WTC11 (cell line): ENCODE results near the gene RTBDN. TPM values are rescaled to one million over a fixed set of nuclear protein-coding genes. Genes with fewer than 3 reads are reported as not detected.

Source experiments
- ATAC-seq: fragments of 200-7000 bp; cut with Tn5 transposase; 2 replicates; pipeline ENCODE4 v1.10.0; 2021; ENCODE audit warnings: mild to moderate bottlenecking, moderate library complexity
- CTCF ChIA-PET: fragments of 300-600 bp; sonication (Branson Sonifier 250); formaldehyde crosslinking; loops from one replicate; lab custom pipeline; 2021; ENCODE audit warnings: antibody characterized with exemption; lab: Charles Lee
- POLR2A ChIA-PET: fragments of 350-600 bp; sonication (Branson Sonifier 250); formaldehyde crosslinking; loops from one replicate; lab custom pipeline; 2021; ENCODE audit warnings: antibody characterized with exemption; lab: Charles Lee
- DNase-seq: peaks from one replicate; pipeline ENCODE4 v3.0.0; 2021; ENCODE audit warnings: low spot score
- H3K27ac Mint-ChIP-seq: 2 replicates; pipeline ENCODE4 v1.8.0; 2021; ENCODE audit warnings: mixed read lengths
- H3K27me3 Mint-ChIP-seq: 2 replicates; pipeline ENCODE4 v1.8.0; 2021; ENCODE audit warnings: low read depth, mild to moderate bottlenecking, moderate library complexity, mixed read lengths
- H3K36me3 Mint-ChIP-seq: 2 replicates; pipeline ENCODE4 v1.8.0; 2021; ENCODE audit warnings: mixed read lengths
- H3K4me1 Mint-ChIP-seq: 2 replicates; pipeline ENCODE4 v1.8.0; 2022; ENCODE audit warnings: mixed read lengths
- H3K4me3 Mint-ChIP-seq: 2 replicates; pipeline ENCODE4 v1.8.0; 2021; ENCODE audit warnings: mild to moderate bottlenecking, moderate library complexity, mixed read lengths
- H3K9me3 Mint-ChIP-seq: 2 replicates; pipeline ENCODE4 v1.8.0; 2021; ENCODE audit warnings: mixed read lengths
- ATF1 ChIP-seq: sonication (generic); formaldehyde crosslinking; IDR thresholded peaks from 2 replicates; pipeline ENCODE4 v1.8.1; 2023; ENCODE audit warnings: mild to moderate bottlenecking, moderate library complexity, missing genetic modification reagents
- CREM ChIP-seq: sonication (generic); formaldehyde crosslinking; IDR thresholded peaks from 2 replicates; pipeline ENCODE4 v1.8.1; 2022; ENCODE audit warnings: mild to moderate bottlenecking, missing genetic modification reagents, moderate library complexity
- ETV6 ChIP-seq: sonication (generic); formaldehyde crosslinking; IDR thresholded peaks from 2 replicates; pipeline ENCODE4 v1.8.1; 2022; ENCODE audit warnings: mild to moderate bottlenecking, missing genetic modification reagents
- FOXJ3 ChIP-seq: sonication (generic); formaldehyde crosslinking; IDR thresholded peaks from 2 replicates; pipeline ENCODE4 v1.9.0; 2021; ENCODE audit warnings: missing genetic modification reagents, mild to moderate bottlenecking, borderline replicate concordance
- FOXP1 ChIP-seq: sonication (generic); formaldehyde crosslinking; IDR thresholded peaks from 2 replicates; pipeline ENCODE4 v1.8.0; 2022; ENCODE audit warnings: missing genetic modification reagents, mild to moderate bottlenecking, moderate library complexity, borderline replicate concordance
- GABPB1 ChIP-seq: sonication (generic); formaldehyde crosslinking; IDR thresholded peaks from 2 replicates; pipeline ENCODE4 v1.8.1; 2023; ENCODE audit warnings: mild to moderate bottlenecking, missing genetic modification reagents
- GTF2I ChIP-seq: fragments of 250-450 bp; sonication (Bioruptor Pico); conservative IDR thresholded peaks from 2 replicates; pipeline ENCODE4 v1.4.0; 2021; ENCODE audit warnings: mild to moderate bottlenecking
- NFYB ChIP-seq: sonication (generic); formaldehyde crosslinking; conservative IDR thresholded peaks from 2 replicates; pipeline ENCODE4 v1.8.0; 2022; ENCODE audit warnings: low read depth, missing genetic modification reagents
- NR3C1 ChIP-seq: sonication (generic); formaldehyde crosslinking; conservative IDR thresholded peaks from 2 replicates; pipeline ENCODE4 v1.8.1; 2023; ENCODE audit warnings: low read depth, mild to moderate bottlenecking, missing genetic modification reagents
- PRRX2 ChIP-seq: fragments of 250-450 bp; sonication (Bioruptor Pico); IDR thresholded peaks from 2 replicates; pipeline ENCODE4 v1.8.0; 2021; ENCODE audit warnings: mild to moderate bottlenecking
- RELA ChIP-seq: sonication (generic); formaldehyde crosslinking; IDR thresholded peaks from 2 replicates; pipeline ENCODE4 v1.8.1; 2022; ENCODE audit warnings: missing genetic modification reagents, mild to moderate bottlenecking, borderline replicate concordance
- SOX15 ChIP-seq: fragments of 250-450 bp; sonication (Bioruptor Pico); IDR thresholded peaks from 2 replicates; pipeline ENCODE4 v1.9.0; 2021; ENCODE audit warnings: mild to moderate bottlenecking
- TCF7 ChIP-seq: sonication (generic); formaldehyde crosslinking; IDR thresholded peaks from 2 replicates; pipeline ENCODE4 v1.8.0; 2022; ENCODE audit warnings: mild to moderate bottlenecking, low read depth, missing genetic modification reagents, moderate library complexity
- ZNF121 ChIP-seq: sonication (generic); formaldehyde crosslinking; IDR thresholded peaks from 2 replicates; pipeline ENCODE4 v1.8.0; 2023; ENCODE audit warnings: missing genetic modification reagents
- ZNF219 ChIP-seq: sonication (generic); formaldehyde crosslinking; IDR thresholded peaks from 2 replicates; pipeline ENCODE4 v1.8.0; 2023; ENCODE audit warnings: missing genetic modification reagents, mild to moderate bottlenecking, borderline replicate concordance
- ZNF423 ChIP-seq: fragments of 250-450 bp; sonication (Bioruptor Pico); IDR thresholded peaks from 2 replicates; pipeline ENCODE4 v2.1.2; 2022; ENCODE audit warnings: mild to moderate bottlenecking, moderate library complexity
- total RNA-seq: library from RNA; stranded (reverse); gene quantifications from 3 replicates; pipeline ENCODE4 v1.2.3, GENCODE V29; 2021
- TF ChIP-seq, protein P1 (sequence below): sonication (generic); formaldehyde crosslinking; IDR thresholded peaks from 2 replicates; pipeline ENCODE4 v1.8.1; 2022; ENCODE audit warnings: low read depth, missing genetic modification reagents, borderline replicate concordance
- TF ChIP-seq, protein P2 (sequence below): sonication (generic); formaldehyde crosslinking; conservative IDR thresholded peaks from 2 replicates; pipeline ENCODE4 v1.8.1; 2023; ENCODE audit warnings: mild to moderate bottlenecking, low read depth, missing genetic modification reagents, moderate library complexity
- TF ChIP-seq, protein P3 (sequence below): sonication (generic); formaldehyde crosslinking; IDR thresholded peaks from 2 replicates; pipeline ENCODE4 v1.8.0; 2022; ENCODE audit warnings: mild to moderate bottlenecking, missing genetic modification reagents
- TF ChIP-seq, protein P4 (sequence below): sonication (generic); formaldehyde crosslinking; IDR thresholded peaks from 2 replicates; pipeline ENCODE4 v1.8.1; 2022; ENCODE audit warnings: missing genetic modification reagents, borderline replicate concordance

RTBDN gene
- total RNA-seq, 1 experiment from 2014 or later = 2.4 TPM

DNA sequence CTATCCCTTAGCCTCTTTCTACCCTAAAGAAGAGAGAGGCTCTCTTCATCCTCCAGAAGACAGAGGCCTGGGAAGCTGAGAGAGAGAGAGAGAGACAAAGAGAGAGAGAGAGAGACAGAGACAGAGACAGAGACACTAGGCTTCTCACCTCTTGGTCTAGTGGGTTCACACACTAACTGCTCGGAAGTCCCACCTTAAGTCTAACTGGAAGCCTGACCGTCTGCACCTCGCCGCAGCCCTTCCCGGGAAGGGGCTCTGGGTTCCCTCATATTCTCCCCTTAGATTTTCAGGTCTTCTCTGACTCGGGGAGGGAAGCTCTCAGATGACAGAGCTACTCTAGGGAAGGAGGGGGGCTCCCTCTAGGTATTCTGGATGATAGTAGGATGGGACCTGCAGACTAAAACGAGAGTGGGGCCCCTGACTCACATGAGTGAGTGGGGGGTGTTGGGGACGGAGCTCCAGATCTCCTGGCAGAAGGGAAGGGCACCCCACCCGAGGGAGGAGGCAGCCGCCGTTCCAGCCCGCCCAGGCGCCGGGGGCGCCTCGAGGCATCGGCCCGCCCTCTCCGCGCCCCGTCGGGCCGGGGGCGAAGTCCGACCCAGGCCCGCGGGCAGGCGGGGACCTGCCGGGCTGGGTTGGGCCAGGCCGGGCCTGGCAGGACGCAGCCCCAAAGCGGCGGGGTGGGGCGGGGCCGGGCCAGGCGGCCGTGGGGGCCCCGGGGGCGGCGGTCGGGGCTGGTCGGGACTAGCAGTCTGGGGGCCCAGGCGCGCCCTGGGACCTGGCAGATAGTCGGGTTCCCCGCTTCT lies 45.1 kb downstream of the RTBDN start:
- Mint-ChIP-seq H3K27me3 (peaks cover 27% of the 10 kb centered on the region), H3K4me1 (peaks cover 26% of the 10 kb centered on the region), H3K27ac (peak overlapping the region; percentile 63), H3K4me3 (peak overlapping the region; percentile 84), H3K36me3 (no peaks in the 10 kb centered on the region), H3K9me3 (no peaks in the 10 kb centered on the region)
- CTCF ChIA-PET = interaction anchor here (1.0 to 3.4 kb wide), 8 partner anchors 12 to 96 kb away, joined by 3 to 29 read pairs (median 8); partner anchors contain the start of gene HOOK2
- POLR2A ChIA-PET = interaction anchor here (1.4 to 1.7 kb wide), 3 partner anchors 11 to 23 kb away, joined by 3 to 5 read pairs (median 4); no protein-coding TSS in a partner anchor
- ATAC-seq (peak; percentile 7), DNase-seq (peak; percentile 37)
- TF ChIP-seq ZNF121 (CRISPR knock-in tag) (no peak), GTF2I (CRISPR knock-in tag) (peak; percentile 82; the same call in 1 of the 2 replicates)

DNA sequence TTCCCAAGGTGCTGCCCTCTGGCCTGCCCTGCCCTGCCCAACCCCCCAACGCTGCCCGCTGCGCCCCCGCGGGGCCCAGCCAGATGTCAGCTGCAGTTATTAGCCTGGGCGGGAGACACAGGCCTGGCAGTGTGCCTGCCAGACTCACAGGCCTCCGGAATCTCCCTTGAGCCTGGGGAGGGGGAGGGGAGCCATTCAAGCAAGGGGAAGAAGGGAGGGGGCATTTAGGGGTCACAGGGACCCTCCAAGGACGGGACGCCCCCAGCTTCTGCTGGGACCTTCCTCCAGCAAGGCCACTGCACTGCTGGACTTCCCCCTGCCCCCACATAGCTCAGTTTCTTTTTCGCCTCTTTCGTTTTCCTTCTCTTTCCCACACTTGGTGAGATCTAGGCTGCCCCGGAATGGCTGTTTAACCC lies 45.7 kb downstream of the RTBDN start:
- H3K4me1 Mint-ChIP-seq = peaks cover 23% of the 10 kb centered on the region
- H3K9me3 Mint-ChIP-seq = no peaks in the 10 kb centered on the region
- CTCF ChIA-PET = interaction anchor here (0.6 to 3.4 kb wide), 9 partner anchors 11 to 97 kb away, joined by 3 to 29 read pairs (median 7); partner anchors contain the start of gene HOOK2
- POLR2A ChIA-PET = interaction anchor here (1.4 to 1.7 kb wide), 3 partner anchors 11 to 23 kb away, joined by 3 to 5 read pairs (median 4); no protein-coding TSS in a partner anchor
- H3K27me3 Mint-ChIP-seq = peaks cover 24% of the 10 kb centered on the region
- no peak for ATAC-seq
- TF ChIP-seq TCF7 (CRISPR knock-in tag) (no peak), ZNF423 (peak; percentile 42; the same call in 1 of the 2 replicates), FOXJ3 (CRISPR knock-in tag) (no peak), FOXP1 (CRISPR knock-in tag) (no peak), CREM (CRISPR knock-in tag) (no peak), NFYB (CRISPR knock-in tag) (no peak), ZNF219 (CRISPR knock-in tag) (no peak)
- TF ChIP-seq, protein P1, sequence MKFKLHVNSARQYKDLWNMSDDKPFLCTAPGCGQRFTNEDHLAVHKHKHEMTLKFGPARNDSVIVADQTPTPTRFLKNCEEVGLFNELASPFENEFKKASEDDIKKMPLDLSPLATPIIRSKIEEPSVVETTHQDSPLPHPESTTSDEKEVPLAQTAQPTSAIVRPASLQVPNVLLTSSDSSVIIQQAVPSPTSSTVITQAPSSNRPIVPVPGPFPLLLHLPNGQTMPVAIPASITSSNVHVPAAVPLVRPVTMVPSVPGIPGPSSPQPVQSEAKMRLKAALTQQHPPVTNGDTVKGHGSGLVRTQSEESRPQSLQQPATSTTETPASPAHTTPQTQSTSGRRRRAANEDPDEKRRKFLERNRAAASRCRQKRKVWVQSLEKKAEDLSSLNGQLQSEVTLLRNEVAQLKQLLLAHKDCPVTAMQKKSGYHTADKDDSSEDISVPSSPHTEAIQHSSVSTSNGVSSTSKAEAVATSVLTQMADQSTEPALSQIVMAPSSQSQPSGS (CRISPR knock-in tag) = no peak
- TF ChIP-seq, all 79 proteins: peak for 1
- Mint-ChIP-seq H3K36me3 (no peaks in the 10 kb centered on the region), H3K4me3 (peak overlapping the region; percentile 78), H3K27ac (peak overlapping the region; percentile 63)
- peak; percentile 53 for DNase-seq

DNA sequence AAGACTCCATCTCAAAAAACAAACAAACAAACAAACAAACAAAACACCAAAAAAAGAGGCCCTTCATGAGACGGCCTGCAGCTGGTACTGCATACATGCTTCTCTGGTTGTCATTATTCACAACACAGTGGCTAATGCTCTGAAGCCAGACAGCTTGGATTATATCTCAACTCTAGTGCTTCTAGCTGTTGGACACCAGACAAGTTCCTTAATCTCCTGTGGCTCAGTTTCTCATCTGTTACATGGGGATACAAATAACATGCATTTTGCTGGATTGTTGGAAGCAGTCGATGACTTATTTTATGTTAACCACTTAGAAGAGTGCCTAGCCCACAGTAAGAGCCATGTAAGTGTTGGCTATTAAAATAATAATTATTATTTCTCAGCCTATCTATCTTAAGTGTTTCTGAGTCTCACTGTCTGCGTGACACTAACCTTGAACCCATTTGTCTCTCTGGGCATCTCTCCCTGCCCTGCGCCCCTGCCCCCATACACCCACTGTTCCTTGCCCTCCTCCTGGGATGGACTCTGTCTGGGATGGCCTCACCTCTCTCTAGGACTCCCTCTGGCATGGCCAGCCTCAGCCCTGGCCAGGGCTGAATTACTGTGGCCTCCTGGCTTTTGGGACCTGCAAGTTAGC lies 46.2 kb downstream of the RTBDN start:
- DNase-seq (no peak), ATAC-seq (no peak)
- POLR2A ChIA-PET = interaction anchor here (1.3 to 1.7 kb wide), 4 partner anchors 10 to 22 kb away, joined by 3 to 5 read pairs (median 4); no protein-coding TSS in a partner anchor
- TF ChIP-seq RELA (CRISPR knock-in tag) (no peak), ATF1 (CRISPR knock-in tag) (no peak)
- CTCF ChIA-PET = interaction anchor here (0.6 to 3.4 kb wide), 10 partner anchors 8 to 97 kb away, joined by 3 to 29 read pairs (median 6); partner anchors contain the start of gene HOOK2
- Mint-ChIP-seq H3K27me3 (peaks cover 22% of the 10 kb centered on the region), H3K4me1 (peaks cover 25% of the 10 kb centered on the region), H3K27ac (no peak overlapping the region), H3K36me3 (no peaks in the 10 kb centered on the region), H3K9me3 (no peaks in the 10 kb centered on the region), H3K4me3 (no peak overlapping the region; the same call in 1 of the 2 replicates)

DNA sequence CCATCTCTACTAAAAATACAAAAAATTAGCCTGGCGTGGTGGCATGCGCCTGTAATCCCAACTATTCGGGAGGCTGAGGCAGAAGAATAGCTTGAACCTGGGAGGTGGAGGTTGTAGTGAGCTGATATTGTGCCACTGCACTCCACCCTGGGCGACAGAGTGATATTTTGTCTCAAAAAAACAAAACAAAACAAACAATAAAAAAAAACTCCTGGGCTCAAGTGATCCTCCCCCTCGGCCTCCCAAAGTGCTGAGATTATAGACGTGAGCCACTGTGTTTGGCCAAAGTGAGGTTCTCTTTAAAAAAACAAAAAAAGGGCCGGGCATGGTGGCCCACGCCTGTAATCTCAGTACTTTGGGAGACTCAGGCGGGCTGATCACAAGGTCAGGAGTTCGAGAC lies 46.9 kb downstream of the RTBDN start:
- no peak for DNase-seq
- Mint-ChIP-seq H3K27ac (no peak overlapping the region), H3K36me3 (no peaks in the 10 kb centered on the region), H3K27me3 (peaks cover 15% of the 10 kb centered on the region), H3K9me3 (no peaks in the 10 kb centered on the region), H3K4me1 (peaks cover 24% of the 10 kb centered on the region), H3K4me3 (no peak overlapping the region)
- CTCF ChIA-PET = interaction anchor here (1.0 to 3.4 kb wide), 4 partner anchors 9 to 64 kb away, joined by 3 to 29 read pairs (median 7); no protein-coding TSS in a partner anchor
- POLR2A ChIA-PET = interaction anchor here (1.3 kb wide), 1 partner anchor 9 kb away, joined by 4 read pairs; no protein-coding TSS in a partner anchor
- ATAC-seq = no peak
- TF ChIP-seq NR3C1 = no peak
- no peak for TF ChIP-seq SOX15 (CRISPR knock-in tag)
- TF ChIP-seq, protein P2, sequence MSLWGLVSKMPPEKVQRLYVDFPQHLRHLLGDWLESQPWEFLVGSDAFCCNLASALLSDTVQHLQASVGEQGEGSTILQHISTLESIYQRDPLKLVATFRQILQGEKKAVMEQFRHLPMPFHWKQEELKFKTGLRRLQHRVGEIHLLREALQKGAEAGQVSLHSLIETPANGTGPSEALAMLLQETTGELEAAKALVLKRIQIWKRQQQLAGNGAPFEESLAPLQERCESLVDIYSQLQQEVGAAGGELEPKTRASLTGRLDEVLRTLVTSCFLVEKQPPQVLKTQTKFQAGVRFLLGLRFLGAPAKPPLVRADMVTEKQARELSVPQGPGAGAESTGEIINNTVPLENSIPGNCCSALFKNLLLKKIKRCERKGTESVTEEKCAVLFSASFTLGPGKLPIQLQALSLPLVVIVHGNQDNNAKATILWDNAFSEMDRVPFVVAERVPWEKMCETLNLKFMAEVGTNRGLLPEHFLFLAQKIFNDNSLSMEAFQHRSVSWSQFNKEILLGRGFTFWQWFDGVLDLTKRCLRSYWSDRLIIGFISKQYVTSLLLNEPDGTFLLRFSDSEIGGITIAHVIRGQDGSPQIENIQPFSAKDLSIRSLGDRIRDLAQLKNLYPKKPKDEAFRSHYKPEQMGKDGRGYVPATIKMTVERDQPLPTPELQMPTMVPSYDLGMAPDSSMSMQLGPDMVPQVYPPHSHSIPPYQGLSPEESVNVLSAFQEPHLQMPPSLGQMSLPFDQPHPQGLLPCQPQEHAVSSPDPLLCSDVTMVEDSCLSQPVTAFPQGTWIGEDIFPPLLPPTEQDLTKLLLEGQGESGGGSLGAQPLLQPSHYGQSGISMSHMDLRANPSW = no peak
- TF ChIP-seq ETV6 = no peak
- TF ChIP-seq, protein P3, sequence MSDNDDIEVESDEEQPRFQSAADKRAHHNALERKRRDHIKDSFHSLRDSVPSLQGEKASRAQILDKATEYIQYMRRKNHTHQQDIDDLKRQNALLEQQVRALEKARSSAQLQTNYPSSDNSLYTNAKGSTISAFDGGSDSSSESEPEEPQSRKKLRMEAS (CRISPR knock-in tag) = no peak
- no peak for TF ChIP-seq PRRX2
- TF ChIP-seq, protein P4, sequence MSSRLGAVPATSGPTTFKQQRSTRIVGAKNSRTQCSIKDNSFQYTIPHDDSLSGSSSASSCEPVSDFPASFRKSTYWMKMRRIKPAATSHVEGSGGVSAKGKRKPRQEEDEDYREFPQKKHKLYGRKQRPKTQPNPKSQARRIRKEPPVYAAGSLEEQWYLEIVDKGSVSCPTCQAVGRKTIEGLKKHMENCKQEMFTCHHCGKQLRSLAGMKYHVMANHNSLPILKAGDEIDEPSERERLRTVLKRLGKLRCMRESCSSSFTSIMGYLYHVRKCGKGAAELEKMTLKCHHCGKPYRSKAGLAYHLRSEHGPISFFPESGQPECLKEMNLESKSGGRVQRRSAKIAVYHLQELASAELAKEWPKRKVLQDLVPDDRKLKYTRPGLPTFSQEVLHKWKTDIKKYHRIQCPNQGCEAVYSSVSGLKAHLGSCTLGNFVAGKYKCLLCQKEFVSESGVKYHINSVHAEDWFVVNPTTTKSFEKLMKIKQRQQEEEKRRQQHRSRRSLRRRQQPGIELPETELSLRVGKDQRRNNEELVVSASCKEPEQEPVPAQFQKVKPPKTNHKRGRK = no peak
- TF ChIP-seq ZNF219 (CRISPR knock-in tag) = no peak
- TF ChIP-seq GABPB1 (CRISPR knock-in tag) = no peak
- TF ChIP-seq FOXP1 (CRISPR knock-in tag) = no peak
